Glomerular endothelial cell (primary cell): ENCODE data around the gene EEF2K. TPM values are rescaled to one million over a fixed set of nuclear protein-coding genes. Genes with fewer than 3 reads are reported as not detected.

Source experiments
- DNase-seq: peaks from one replicate; pipeline ENCODE4 v3.0.0-alpha.2; 2011; ENCODE audit warnings: low read depth, low spot score; ENCODE audit errors: extremely low read depth
- total RNA-seq: library from RNA; depleted of rRNA; stranded (reverse); fragments of >200 nt; gene quantifications from 2 replicates; pipeline ENCODE4 v1.2.3, GENCODE V29; 2015

The EEF2K gene
- total RNA-seq, 1 donor from 2014 or later, result 26.5 TPM

DNA sequence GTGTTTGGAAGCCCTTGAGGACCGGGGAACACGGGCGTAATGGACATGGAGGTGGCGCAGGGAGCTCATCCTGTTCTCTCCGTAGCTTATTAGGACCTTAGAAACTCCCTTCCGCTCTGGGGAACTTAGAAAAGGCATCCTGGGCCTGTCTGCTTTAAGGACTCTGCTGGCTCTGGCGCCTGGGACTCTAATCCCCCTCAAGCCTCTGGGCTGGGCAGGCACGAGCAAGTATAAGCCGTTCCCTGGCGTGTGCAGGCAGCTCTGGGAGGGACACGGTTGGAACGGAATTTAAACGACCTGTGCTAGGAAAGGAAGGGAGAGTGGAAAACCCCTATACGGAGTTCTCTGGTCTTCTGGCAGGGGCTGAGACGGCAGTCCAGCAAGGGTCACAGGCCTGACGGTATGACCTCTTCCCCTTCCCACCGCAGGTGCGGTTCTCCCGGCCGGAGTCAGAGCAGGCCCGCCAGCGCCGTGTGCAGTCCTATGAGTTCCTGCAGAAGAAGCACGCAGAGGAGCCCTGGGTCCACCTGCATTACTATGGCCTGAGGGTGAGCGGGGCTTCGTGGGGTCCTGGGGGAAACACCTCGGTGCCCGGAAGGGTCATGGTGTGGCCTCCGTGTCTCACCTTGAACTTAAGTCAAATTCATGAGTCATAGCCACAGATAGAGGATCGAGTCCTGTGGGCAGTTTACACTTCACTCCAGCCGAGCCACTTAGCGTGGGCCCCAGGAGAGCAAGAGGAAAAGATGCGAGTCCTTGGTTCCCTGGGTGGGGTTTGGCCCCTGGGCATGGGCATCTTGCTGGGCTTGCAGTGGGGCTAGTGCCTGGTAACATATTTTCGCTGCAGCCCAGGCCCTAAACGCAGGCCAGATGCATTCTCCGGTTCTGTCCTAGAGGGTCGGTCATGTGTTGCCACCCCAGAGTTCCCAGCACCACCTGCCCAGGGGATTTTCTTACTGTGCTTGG lies 108.9 kb downstream of the EEF2K start:
- DNase-seq, result no peak

DNA sequence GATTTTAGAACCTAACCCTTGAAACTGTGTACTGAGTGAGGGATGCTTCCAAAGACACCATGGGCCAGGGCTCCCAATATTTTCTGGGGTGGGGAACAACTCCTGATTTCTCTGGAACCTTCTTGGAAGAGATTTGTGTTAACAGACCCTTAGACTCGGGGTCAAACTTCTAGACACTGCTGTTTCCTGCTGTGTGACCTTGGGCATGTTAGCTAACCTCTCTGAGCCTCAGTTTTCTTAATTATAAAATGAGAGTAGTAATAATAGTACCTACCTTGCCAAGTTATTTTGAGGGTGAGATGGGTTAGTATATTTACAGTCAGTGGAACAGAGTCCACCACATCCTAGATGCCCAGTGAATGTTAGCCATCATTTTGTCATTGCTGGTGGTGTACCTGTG lies 109.9 kb downstream of the EEF2K start:
- no peak for DNase-seq

DNA sequence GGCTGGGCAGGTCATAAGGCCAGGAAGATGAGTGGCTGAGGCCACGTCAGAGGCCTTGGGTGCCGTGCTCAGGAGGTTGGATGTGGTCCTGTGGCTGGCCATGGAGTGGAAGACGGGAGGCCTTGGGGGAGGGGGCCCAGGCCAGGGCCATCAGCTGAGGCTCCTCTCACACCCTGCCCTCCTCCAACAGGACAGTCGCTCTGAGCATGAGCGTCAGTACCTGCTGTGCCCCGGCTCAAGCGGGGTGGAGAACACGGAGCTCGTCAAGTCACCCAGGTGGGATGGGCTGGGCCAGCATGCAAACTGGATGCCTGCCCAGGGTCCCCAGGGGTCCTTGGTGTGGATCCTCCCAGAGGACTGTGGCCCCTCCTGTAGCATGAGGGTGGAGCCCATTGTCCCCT lies 110.3 kb downstream of the EEF2K start:
- no peak for DNase-seq

DNA sequence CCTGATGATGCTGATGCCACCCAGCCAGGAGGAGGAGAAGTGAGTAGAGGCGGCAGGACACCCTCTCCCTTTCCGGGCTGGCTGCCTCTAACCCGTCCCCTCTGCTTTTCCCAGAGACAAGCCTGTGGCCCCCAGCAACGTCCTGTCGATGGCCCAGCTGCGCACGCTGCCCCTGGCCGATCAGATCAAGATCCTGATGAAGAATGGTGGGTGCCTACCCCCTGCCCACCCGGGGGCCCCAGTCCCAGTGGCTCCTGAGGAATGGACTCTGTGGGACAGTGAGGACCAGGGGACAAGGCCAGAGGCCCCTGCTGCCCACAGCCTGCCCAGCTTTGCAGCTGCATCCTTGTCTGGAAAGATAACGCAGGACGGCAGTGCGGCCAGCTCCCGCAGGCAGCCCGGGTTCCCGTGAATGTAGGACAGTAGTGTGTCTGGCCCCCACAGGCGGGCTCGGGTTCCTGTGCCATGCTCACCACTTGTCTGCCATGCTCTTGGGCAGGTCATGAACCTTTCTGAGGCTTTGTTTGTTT lies 111.0 kb downstream of the EEF2K start:
- DNase-seq, result no peak

DNA sequence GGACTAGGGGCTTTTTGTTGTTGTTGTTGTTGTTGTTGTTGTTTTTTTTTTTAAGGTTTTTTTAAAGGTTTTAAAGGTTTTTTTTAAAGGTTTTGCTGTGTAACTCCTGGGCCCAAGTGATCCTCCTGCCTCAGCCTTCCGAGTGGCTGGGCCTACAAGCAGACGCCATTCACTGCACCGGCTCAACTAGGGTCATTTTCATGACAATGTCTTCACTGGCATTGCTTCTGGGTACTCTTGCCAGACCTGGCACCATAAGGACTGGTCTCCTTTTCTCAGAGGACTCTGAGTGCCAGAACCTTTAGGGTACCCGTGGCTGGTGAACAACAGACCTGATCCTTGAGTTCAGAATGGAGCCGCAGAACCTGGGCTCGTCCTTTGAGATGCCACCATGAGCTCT lies 111.5 kb downstream of the EEF2K start:
- DNase-seq, result no peak

DNA sequence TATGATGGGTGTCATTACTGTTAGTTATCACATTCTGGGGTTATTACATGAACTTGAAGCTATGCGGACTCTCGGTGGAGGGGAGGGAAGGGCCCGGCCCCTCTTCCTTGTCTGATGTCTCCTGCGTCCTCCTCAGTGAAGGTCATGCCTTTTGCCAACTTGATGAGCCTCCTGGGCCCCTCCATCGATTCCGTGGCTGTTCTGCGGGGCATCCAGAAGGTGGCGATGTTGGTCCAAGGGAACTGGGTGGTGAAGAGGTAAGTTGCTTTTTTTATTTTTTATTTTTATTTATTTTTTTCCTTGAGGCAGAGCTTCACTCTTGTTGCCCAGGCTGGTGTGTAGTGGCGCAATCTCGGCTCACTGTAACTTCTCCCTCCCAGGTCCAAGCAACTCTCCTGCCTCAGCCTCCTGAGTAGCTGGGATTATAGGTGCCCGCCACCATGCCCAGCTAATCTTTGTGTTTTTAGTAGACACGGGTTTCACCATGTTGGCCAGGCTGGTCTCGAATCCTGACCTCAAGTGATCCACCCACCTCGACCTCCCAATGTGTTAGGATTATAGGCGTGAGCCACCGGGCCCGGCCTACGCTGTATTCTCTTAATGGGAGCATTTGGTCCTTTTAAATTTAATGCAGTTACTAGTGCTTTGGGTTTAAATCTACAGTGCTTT lies 112.7 kb downstream of the EEF2K start:
- DNase-seq, result no peak

DNA sequence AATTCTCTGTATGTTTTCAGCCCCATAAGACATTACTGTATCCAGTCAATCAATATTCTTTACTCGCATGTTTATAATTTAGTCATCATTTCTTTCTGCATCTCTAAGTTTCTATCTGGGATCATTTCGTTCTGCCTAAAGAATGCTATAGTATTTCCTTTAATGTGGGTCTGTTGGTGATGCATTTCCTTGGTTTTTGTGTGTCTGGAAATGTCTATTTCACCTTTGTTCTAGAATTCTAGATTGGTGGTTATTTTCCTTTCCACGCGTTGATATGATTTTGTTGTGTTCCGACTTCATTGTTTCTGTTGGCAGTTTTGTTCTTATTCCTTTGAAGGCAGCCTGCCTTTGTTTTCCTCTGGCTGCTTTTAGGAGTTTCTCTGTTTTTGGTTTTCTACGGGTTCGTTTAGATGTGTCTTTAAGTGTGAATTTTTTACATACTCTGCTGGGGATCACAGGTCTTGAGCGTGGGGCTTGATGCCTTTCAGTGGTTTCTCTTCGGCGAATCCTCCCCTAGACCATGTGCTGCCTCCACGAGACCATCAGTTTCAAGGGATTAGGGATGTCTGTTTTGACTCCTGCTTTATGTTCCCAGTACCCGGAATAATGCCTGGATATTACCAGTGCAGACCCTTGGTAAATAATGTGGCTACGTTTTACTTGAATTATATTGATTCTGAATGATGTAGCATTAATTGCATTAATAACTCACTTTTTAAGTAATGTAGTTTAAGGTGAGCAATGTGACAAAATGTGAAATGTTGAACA lies 114.7 kb downstream of the EEF2K start:
- no peak for DNase-seq

DNA sequence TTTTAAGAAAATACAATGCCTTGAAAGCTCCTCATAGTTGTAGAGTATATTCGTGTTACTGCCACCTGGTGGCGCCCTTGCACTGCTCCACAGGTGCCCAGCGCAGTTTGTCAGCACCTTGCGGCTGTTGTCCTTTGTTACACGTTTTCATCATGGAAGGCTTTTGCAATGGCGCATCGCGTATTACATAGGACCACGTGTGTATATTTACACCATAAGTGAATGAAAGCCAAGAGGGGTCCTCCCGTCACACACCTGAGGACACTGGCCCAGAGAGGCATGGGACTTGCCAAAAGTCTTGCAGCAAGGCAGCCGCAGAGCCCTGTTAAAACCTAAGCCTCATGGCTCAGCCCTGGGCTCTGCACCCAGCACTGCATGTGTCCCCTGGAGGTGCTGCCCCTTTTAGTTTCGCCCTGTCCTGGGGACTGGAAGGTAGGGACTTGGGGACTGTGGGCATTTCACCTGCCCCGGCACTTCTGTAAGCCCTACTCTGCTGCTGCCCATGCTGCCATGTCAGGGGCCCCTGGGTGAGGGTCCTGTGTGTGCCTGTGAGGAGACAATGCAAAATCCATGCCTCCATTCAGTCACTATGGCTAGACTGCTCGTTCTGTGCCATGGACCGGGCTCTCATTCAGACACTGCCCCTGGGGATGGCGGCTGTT lies 115.4 kb downstream of the EEF2K start:
- DNase-seq, result no peak

DNA sequence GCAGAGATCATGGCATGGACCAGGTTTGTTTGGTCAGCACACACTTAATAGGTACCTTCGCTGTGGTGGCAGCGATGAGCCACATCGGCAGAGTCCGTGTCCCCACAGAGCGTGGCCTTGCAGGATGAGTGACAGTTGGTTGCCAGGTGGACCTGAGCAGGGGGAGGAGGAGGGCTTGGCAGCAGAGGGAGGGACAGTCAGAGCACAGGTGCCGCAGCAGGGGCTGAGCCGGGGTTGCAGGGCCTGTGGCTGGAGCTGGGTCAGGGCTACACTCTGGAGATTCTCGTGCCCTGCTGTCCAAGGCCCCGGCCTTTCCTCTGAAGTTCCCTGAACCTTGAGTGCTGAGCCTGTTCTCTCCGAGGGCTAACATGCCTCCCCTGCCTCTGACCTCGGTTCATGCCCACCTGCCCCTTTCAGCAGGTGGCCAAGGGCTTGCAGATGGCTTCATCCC lies 116.0 kb downstream of the EEF2K start:
- no peak for DNase-seq

DNA sequence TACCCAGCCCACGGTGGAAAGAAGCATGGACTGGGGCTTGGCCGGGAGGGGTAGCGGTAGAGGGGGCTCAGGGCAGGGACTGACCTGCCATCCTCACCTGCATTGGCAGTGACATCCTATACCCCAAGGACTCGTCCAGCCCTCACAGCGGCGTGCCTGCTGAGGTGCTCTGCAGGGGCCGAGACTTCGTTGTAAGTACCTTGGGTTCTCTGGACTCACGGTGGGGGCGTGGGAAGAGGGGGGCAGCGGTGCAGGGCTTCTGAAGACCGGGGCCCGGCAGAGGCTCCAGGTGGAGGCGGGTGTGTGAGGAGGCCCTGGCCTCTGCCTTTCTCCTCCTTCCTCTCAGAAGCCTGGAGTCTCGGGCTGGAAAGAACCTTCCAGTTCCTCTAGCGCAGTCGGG lies 116.7 kb downstream of the EEF2K start:
- DNase-seq, result no peak

DNA sequence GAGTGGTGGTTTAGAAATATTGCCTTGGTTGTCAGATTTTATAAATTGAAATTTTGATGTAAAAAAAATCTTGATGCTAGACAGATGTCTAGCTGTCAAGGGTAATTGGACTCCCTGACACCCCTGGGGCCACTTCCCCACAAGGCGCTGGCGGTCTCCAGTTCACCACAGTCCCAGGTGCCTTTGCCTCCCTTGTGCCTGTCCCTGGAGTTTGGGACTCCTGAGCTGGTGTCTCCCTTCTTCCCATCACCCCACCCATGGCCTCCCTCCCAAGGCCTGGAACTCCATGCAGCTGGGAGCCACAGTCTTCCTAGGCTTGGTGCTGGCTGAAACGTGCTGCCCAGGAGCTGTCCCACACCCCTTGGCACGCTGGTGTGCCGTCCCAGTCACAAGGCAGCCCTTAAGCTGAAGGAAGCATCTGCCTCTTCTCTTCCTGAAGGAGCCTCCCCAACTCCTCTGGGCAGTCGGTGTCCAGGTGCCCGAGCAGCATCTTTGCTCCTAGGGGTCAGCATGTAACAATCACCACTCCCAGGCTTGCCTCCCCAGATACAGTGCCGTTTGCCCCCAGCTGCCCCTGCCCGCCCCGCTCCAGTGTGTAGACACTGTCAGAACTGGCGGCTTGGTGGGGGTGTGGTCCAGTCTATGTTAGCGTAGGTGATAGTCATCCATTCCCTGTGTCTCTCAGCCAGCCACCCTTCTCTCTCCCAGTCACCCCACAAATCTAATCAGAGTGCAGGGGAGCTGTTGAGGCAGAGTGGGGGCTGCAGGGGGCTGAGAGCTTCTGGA lies 117.3 kb downstream of the EEF2K start:
- no peak for DNase-seq

DNA sequence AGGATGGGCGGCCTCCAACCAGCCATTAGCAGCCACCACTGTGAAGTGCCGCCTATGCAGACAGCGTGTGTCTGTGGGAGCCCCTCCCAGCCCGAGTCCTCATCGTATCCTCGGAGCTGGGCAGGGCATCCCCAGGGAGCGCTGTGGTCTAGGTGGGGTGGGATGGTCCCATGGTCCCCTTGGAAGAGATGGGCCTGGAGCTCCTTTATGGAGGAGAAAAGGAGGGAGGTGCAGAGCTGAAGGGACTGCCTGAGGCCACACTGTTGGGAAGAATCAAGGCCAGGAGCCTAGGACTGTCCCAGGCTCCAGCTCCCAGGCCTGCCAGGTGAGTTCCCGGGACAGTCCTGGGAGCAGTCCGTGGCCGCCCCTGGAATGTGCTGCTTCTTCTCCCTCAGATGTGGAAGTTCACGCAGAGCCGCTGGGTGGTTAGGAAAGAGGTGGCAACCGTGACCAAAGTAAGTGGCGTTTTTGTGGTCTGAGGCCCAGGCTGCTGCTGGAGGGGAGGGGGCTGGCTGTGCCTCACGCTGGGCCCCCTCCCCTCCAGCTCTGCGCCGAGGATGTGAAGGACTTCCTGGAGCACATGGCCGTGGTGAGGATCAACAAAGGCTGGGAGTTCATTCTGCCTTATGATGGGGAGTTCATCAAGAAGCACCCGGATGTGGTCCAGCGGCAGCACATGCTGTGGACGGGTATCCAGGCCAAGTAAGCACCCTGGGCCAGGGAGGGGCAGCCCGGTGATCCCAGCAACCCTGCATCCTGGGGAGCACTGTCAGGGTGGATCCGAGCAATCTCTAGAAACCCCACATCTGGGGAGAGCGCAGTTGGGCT lies 118.1 kb downstream of the EEF2K start:
- DNase-seq, result no peak

DNA sequence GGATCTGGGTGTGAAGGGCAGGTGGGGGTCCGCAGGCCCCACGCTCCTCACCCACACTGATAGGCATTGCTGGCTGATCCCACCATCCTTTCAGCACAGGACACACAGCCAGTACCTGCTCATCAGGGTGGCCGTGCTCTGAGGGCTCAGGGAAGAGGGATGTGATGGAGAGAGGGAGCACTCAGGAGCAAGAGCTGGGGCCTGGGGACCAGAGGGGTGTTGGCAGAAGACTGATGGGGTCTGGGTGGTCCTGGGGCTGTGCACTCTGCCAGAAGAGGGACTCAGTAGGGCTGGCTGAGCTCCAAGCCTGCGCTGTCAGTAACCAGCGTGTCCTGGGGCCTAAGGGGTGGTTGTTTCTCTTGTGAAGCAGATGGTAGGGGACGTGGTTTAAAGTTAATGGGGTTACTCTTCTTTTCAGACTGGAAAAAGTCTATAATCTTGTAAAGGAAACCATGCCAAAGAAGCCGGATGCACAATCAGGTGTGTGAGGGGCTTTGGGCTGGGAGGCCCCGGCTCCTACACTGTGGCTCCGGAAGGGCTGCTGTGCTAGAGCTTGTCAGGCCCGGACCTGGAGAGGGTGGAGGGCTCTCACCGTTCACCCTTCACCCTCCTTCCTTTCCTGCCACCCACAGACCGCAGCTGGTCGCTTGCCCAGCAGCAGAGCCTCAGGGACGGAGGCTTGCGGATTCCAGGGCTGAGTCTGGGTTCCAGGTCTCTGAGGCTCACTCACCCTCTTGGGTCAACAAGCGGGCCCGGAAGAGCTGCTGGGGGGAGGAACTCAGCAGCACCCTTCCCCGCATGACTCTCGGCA lies 118.9 kb downstream of the EEF2K start:
- no peak for DNase-seq

DNA sequence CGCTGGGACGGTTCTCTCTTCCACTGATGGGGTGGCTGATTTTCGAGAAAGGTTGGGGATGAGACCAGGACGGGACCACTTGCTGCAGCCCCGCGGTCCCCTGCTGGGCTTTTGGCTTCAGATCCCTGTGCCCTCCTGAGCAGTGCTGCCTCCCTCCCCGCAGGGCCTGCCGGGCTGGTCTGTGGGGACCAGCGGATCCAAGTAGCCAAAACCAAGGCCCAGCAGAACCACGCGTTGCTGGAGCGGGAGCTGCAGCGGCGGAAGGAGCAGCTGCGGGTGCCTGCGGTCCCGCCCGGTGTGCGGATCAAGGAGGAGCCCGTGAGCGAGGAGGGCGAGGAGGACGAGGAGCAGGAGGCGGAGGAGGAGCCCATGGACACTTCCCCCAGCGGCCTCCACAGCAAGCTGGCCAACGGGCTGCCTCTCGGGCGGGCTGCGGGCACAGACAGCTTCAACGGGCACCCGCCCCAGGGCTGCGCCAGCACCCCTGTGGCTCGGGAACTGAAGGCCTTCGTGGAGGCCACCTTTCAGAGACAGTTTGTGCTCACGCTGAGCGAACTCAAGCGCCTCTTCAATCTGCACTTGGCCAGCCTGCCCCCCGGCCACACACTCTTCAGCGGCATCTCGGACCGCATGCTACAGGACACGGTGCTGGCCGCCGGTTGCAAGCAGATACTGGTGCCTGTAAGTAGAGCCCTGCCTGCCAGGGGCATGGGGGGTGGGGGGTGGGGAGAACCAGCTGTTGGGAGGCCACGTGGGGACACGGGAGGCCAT lies 119.7 kb downstream of the EEF2K start:
- DNase-seq, result no peak

DNA sequence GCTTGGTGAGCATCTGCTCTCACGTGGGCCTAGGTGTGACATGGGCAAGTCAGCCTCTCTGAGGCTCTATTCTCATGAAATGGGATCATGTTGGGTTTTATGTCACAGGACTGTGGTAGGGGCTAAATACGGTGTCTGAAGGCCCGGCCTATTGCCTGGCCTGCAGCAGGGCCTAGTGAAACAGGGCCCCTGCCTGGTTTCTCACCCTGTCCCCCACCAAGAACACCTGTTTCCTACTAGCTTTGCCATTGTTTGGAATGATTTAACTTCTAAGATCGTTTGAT lies 120.2 kb downstream of the EEF2K start:
- no peak for DNase-seq

DNA sequence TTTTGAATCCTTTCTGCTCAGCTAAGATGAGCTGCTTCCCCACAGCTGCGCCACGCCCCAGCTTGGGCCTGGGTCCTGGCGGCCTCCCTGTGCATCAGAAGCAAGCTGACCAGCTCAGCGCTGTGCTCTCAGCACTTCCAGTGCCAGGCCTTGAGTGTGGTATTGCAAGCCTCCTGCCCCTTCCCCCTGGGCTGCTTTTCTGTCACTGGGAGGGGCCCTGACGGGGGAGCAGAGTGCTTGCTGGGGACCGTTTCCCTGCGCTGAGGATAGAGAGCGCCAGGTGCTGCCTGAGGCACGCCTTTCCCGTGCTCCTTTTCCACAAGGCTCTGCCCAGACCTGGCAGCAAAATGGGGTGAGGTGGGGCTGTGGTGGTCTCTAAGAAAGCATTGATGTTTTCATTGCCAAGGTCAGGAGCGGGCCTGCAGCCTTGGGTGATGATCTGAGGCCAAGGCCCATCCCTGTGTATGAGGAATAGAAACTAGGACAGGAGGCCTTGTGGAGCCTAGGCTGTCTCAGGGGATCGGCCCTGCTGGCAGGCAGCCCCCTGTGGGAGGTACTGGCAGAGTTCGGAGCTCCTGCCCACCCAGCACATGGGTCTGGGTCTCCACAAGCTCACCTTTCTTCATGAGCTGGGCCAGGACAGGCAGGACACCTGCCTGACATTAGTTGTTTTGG lies 120.8 kb downstream of the EEF2K start:
- DNase-seq, result no peak

DNA sequence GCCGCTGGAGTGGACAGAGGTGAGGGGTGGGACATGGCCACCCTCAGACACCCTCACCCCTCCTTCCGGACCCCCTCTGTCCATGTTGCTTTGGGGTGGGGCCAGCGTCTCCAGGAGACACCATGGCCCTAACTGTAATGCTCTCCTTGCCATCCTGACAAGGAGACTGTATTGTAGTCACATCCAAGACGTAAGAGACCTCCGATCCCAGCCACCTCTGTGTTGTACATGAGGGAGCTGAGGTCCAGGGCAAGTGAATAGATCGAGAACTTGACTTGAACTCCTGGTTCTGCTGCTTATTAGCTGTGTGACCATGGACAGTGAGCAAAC lies 121.3 kb downstream of the EEF2K start:
- no peak for DNase-seq
